Measurements from ENCODE around the gene PLBD1. TPM values are rescaled to one million over a fixed set of nuclear protein-coding genes. Genes with fewer than 3 reads are reported as not detected.

PLBD1 gene
- total RNA-seq, 1 experiment from 2014 or later: 13.8 TPM

DNA sequence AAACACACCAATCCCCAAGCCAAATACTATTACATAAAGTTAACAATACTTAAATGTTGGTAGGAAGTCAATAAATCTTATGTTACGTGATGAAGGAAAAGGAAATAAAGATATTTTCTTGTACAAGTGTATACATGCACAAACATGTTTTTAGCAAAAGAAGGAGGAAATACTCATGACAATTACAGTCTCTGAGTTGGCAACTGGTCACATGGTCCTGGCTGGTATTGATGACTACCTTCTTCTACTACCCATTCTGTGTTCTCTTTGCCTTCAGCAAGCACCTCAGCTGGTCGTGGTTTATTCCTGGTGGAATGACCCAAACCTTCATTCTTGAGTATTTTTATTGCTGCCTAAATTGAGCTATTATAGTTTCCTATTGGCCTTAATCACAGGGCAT, 84.8 kb downstream of the PLBD1 start:
- no peaks in the 10 kb centered on the region for H3K9me3 ChIP-seq (ENCODE audit: insufficient read depth, low read depth)
- POLR2A ChIA-PET (ENCODE audit: unreplicated experiment): no interaction called here
- no peak overlapping the region for H3K4me3 ChIP-seq
- H2AFZ ChIP-seq: no peak overlapping the region
- H3K36me3 ChIP-seq (ENCODE audit: low read depth): peaks cover 29% of the 10 kb centered on the region
- no peak for DNase-seq
- H3K79me2 ChIP-seq (ENCODE audit: low read depth): no peaks in the 10 kb centered on the region
- no peak overlapping the region for H3K4me2 ChIP-seq
- H3F3A ChIP-seq (ENCODE audit: insufficient read depth, low read depth): no peaks in the 10 kb centered on the region
- H3K27ac ChIP-seq: no peak overlapping the region
- BruUV-seq (replicated peaks): no TSS peak
- no peak for TF ChIP-seq EZH2 (IDR thresholded peaks at IDR 0.05; ENCODE audit: low read depth)
- TF ChIP-seq, protein P1, sequence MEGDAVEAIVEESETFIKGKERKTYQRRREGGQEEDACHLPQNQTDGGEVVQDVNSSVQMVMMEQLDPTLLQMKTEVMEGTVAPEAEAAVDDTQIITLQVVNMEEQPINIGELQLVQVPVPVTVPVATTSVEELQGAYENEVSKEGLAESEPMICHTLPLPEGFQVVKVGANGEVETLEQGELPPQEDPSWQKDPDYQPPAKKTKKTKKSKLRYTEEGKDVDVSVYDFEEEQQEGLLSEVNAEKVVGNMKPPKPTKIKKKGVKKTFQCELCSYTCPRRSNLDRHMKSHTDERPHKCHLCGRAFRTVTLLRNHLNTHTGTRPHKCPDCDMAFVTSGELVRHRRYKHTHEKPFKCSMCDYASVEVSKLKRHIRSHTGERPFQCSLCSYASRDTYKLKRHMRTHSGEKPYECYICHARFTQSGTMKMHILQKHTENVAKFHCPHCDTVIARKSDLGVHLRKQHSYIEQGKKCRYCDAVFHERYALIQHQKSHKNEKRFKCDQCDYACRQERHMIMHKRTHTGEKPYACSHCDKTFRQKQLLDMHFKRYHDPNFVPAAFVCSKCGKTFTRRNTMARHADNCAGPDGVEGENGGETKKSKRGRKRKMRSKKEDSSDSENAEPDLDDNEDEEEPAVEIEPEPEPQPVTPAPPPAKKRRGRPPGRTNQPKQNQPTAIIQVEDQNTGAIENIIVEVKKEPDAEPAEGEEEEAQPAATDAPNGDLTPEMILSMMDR (conservative IDR thresholded peaks at IDR 0.05): no peak
- no peaks in the 10 kb centered on the region for H3K9me2 ChIP-seq (ENCODE audit: insufficient read depth)
- H4K20me1 ChIP-seq (ENCODE audit: insufficient read depth): no peaks in the 10 kb centered on the region
- intact Hi-C loops (cut with micrococcal nuclease; ENCODE audit: unreplicated experiment): no loop called here
- H3K4me1 ChIP-seq (replicated peaks; ENCODE audit: insufficient read depth): no peaks in the 10 kb centered on the region
- no peaks in the 10 kb centered on the region for H3K27me3 ChIP-seq (ENCODE audit: insufficient read depth, low read depth)
- CTCF ChIA-PET: no interaction called here

DNA sequence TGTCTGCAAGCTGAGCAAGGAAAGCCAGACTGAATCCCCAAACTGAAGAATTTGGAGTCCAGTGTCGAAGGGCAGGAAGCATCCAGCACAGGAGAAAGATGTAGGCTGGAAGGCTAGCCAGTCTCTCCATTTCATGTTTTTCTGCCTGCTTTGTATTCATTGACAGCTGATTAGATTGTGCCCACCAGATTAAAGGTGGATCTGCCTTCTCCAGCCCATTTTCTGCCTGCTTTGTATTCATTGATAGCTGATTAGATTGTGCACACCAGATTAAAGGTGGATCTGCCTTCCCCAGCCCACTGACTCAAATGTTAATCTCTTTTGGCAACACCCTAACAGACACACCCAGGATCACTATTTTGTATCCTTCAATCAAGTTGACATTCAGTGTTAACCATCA, 85.3 kb downstream of the PLBD1 start:
- no peak overlapping the region for H3K4me3 ChIP-seq
- CTCF ChIA-PET: no interaction called here
- H3K4me1 ChIP-seq (replicated peaks; ENCODE audit: insufficient read depth): no peaks in the 10 kb centered on the region
- no peaks in the 10 kb centered on the region for H3K79me2 ChIP-seq (ENCODE audit: low read depth)
- intact Hi-C loops (cut with micrococcal nuclease; ENCODE audit: unreplicated experiment): no loop called here
- no peaks in the 10 kb centered on the region for H3K9me3 ChIP-seq (ENCODE audit: insufficient read depth, low read depth)
- no peaks in the 10 kb centered on the region for H3K9me2 ChIP-seq (ENCODE audit: insufficient read depth)
- no peak overlapping the region for H3K4me2 ChIP-seq
- BruUV-seq (replicated peaks): no TSS peak
- POLR2A ChIA-PET (ENCODE audit: unreplicated experiment): no interaction called here
- H2AFZ ChIP-seq: no peak overlapping the region
- TF ChIP-seq, protein P1 (conservative IDR thresholded peaks at IDR 0.05): no peak
- TF ChIP-seq EZH2 (IDR thresholded peaks at IDR 0.05; ENCODE audit: low read depth): no peak
- no peak for DNase-seq
- no peak overlapping the region for H3K27ac ChIP-seq
- no peaks in the 10 kb centered on the region for H3K27me3 ChIP-seq (ENCODE audit: insufficient read depth, low read depth)
- no peaks in the 10 kb centered on the region for H4K20me1 ChIP-seq (ENCODE audit: insufficient read depth)
- H3F3A ChIP-seq (ENCODE audit: insufficient read depth, low read depth): no peaks in the 10 kb centered on the region
- peaks cover 30% of the 10 kb centered on the region for H3K36me3 ChIP-seq (ENCODE audit: low read depth)

DNA sequence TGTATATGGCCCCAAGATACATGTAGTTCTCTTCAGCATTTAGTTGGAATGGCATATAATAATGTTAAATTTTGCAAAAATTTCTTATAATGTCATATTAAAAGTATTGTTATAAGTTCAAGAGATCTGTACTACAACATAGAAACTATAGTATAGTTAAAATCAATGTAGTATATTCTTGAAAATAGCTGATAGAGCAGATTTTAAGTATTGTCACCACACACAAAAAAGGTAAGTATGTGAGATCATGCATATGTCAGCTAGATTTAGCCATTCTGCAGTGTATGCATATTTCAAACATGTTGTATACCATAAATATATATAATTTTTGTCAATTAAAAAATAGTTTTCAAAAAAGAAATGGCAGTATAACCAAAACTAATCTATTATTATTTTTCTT, 86.5 kb downstream of the PLBD1 start:
- DNase-seq: no peak
- CTCF ChIA-PET: interaction anchor here (0.5 kb wide), 1 partner anchor 322 kb away, joined by 9 read pairs; the partner anchor contains the start of gene WBP11

More for the DNA sequence above, 86.5 kb downstream of the PLBD1 start:
- POLR2A ChIA-PET (ENCODE audit: unreplicated experiment): no interaction called here
- Histone ChIP-seq H3K9me2 (ENCODE audit: insufficient read depth) (no peaks in the 10 kb centered on the region), H3K9me3 (ENCODE audit: insufficient read depth, low read depth) (no peaks in the 10 kb centered on the region), H3K4me3 (no peak overlapping the region), H3K27ac (no peak overlapping the region), H2AFZ (no peak overlapping the region), H4K20me1 (ENCODE audit: insufficient read depth) (no peaks in the 10 kb centered on the region), H3K4me2 (no peak overlapping the region), H3K36me3 (ENCODE audit: low read depth) (peaks cover 37% of the 10 kb centered on the region), H3K79me2 (ENCODE audit: low read depth) (no peaks in the 10 kb centered on the region), H3K4me1 (replicated peaks; ENCODE audit: insufficient read depth) (no peaks in the 10 kb centered on the region), H3F3A (ENCODE audit: insufficient read depth, low read depth) (no peaks in the 10 kb centered on the region), H3K27me3 (ENCODE audit: insufficient read depth, low read depth) (no peaks in the 10 kb centered on the region)
- TF ChIP-seq, protein P1 (conservative IDR thresholded peaks at IDR 0.05): no peak
- TF ChIP-seq EZH2 (IDR thresholded peaks at IDR 0.05; ENCODE audit: low read depth): no peak
- no TSS peak for BruUV-seq (replicated peaks)
- intact Hi-C loops (cut with micrococcal nuclease; ENCODE audit: unreplicated experiment): no loop called here
